Measurements from ENCODE around the gene CALR. TPM values are rescaled to one million over a fixed set of nuclear protein-coding genes. Genes with fewer than 3 reads are reported as not detected.
"Not testable (repeated sequence)": the region's sequence is repeated elsewhere in the genome, so short reads cannot be mapped to it uniquely, and the experiment has no call there.

The CALR gene
- total RNA-seq, 1 donor from 2014 or later = 365 TPM

GRCh38 chr19:12913851-12914690, 24.3 kb upstream of the CALR start:
- no peaks in the 10 kb centered on the region for H3K9me3 ChIP-seq (replicated peaks)
- peak overlapping the region; percentile 77 for H3K27ac ChIP-seq (replicated peaks)
- TF ChIP-seq CTCF (IDR thresholded peaks at IDR 0.05; ENCODE audit: borderline replicate concordance) = no peak
- no peaks in the 10 kb centered on the region for H3K27me3 ChIP-seq (ENCODE audit: low read depth)
- no peak overlapping the region for H3K4me3 ChIP-seq
- no peak for DNase-seq
- H3K36me3 ChIP-seq = no peaks in the 10 kb centered on the region
- intact Hi-C loops (cut with micrococcal nuclease) = no loop called here
- peaks cover 26% of the 10 kb centered on the region for H3K4me1 ChIP-seq

GRCh38 chr19:12915860-12916259, 22.5 kb upstream of the CALR start:
- peaks cover 27% of the 10 kb centered on the region for H3K4me1 ChIP-seq
- H3K27ac ChIP-seq (replicated peaks); H3K4me3 ChIP-seq; H3K9me3 ChIP-seq (replicated peaks); H3K36me3 ChIP-seq; intact Hi-C loops (cut with micrococcal nuclease); H3K27me3 ChIP-seq (ENCODE audit: low read depth); DNase-seq: not testable (repeated sequence)

- Histone ChIP-seq H3K9me3 (replicated peaks) (no peaks in the 10 kb centered on the region), H3K36me3 (peaks cover 13% of the 10 kb centered on the region), H3K27ac (replicated peaks) (no peak overlapping the region), H3K4me1 (peaks cover 14% of the 10 kb centered on the region), H3K4me3 (no peak overlapping the region), H3K27me3 (ENCODE audit: low read depth) (no peaks in the 10 kb centered on the region)
- no peak for DNase-seq
- TF ChIP-seq CTCF (IDR thresholded peaks at IDR 0.05; ENCODE audit: borderline replicate concordance) = no peak
- intact Hi-C loops (cut with micrococcal nuclease) = no loop called here
Measured at GRCh38 chr19:12918253-12918652, 20.2 kb upstream of the CALR start.

GRCh38 chr19:12921047-12921446, 17.4 kb upstream of the CALR start:
- intact Hi-C loops (cut with micrococcal nuclease) = no loop called here
- no peak for DNase-seq
- H3K9me3 ChIP-seq (replicated peaks) = no peaks in the 10 kb centered on the region
- TF ChIP-seq CTCF (IDR thresholded peaks at IDR 0.05; ENCODE audit: borderline replicate concordance) = no peak
- no peak overlapping the region for H3K27ac ChIP-seq (replicated peaks)
- no peak overlapping the region for H3K4me3 ChIP-seq
- peaks cover 5% of the 10 kb centered on the region for H3K4me1 ChIP-seq
- peaks cover 41% of the 10 kb centered on the region for H3K36me3 ChIP-seq
- no peaks in the 10 kb centered on the region for H3K27me3 ChIP-seq (ENCODE audit: low read depth)

GRCh38 chr19:12922959-12923358, 15.4 kb upstream of the CALR start:
- DNase-seq = no peak
- Histone ChIP-seq H3K4me3 (no peak overlapping the region), H3K27me3 (ENCODE audit: low read depth) (no peaks in the 10 kb centered on the region), H3K4me1 (peaks cover 5% of the 10 kb centered on the region), H3K27ac (replicated peaks) (no peak overlapping the region), H3K9me3 (replicated peaks) (no peaks in the 10 kb centered on the region), H3K36me3 (peaks cover 60% of the 10 kb centered on the region)
- TF ChIP-seq CTCF (IDR thresholded peaks at IDR 0.05; ENCODE audit: borderline replicate concordance) = no peak
- intact Hi-C loops (cut with micrococcal nuclease) = no loop called here

- no peak for TF ChIP-seq CTCF (IDR thresholded peaks at IDR 0.05; ENCODE audit: borderline replicate concordance)
- Histone ChIP-seq H3K27ac (replicated peaks) (no peak overlapping the region), H3K4me3 (no peak overlapping the region), H3K36me3 (peaks cover 78% of the 10 kb centered on the region), H3K27me3 (ENCODE audit: low read depth) (no peaks in the 10 kb centered on the region), H3K4me1 (no peaks in the 10 kb centered on the region), H3K9me3 (replicated peaks) (no peaks in the 10 kb centered on the region)
- no peak for DNase-seq
- intact Hi-C loops (cut with micrococcal nuclease) = no loop called here
Measured at GRCh38 chr19:12924621-12925310, 13.6 kb upstream of the CALR start.

All from left ventricle myocardium inferior (tissue), 1 donor.